HFF-Myc (cell line): Measurements from ENCODE around the gene CCL21.

Experiments
- DNase-seq: peaks from one replicate; pipeline ENCODE4 v3.0.0-alpha.2; 2011; ENCODE audit warnings: low read depth; ENCODE audit errors: extremely low read depth
- H3K4me3 ChIP-seq: replicated peaks from 2 replicates; pipeline ENCODE4 v1.5.1; 2011; ENCODE audit warnings: low read depth, mild to moderate bottlenecking, control low read depth, low read length
- CTCF ChIP-seq: IDR thresholded peaks from 2 replicates; pipeline ENCODE4 v1.5.1; 2012; ENCODE audit warnings: mild to moderate bottlenecking, low read depth, low read length, control low read depth; ENCODE audit errors: missing control alignments

Gene CCL21

GRCh38 chr9:34690983-34691935 lies 18.7 kb downstream of the CCL21 start, which contains the start of gene CCL19:
Gene CCL19, minus strand, starts transcription at chr9:34691276. Its CDS starts 137 bp downstream, at chr9:34691139.
- H3K4me3 ChIP-seq = no peak within 1 kb of the TSS
- no peak for TF ChIP-seq CTCF
- DNase-seq = no peak

GRCh38 chr9:34689512-34689911 lies 20.4 kb downstream of the CCL21 start:
- no peak overlapping the region for H3K4me3 ChIP-seq
- no peak for TF ChIP-seq CTCF
- no peak for DNase-seq

- H3K4me3 ChIP-seq = no peak overlapping the region
- TF ChIP-seq CTCF = no peak
- DNase-seq = no peak
These were observed 20.8 kb downstream of the CCL21 start for GRCh38 chr9:34689116-34689470.

- TF ChIP-seq CTCF = no peak
These were observed 21.4 kb downstream of the CCL21 start for GRCh38 chr9:34688329-34689115.

GRCh38 chr9:34687276-34688030 lies 22.5 kb downstream of the CCL21 start:
- TF ChIP-seq CTCF = no peak

More at GRCh38 chr9:34688329-34689115, 21.4 kb downstream of the CCL21 start:
- no peak overlapping the region for H3K4me3 ChIP-seq
- no peak for DNase-seq

GRCh38 chr9:34686732-34687131 lies 23.2 kb downstream of the CCL21 start:
- H3K4me3 ChIP-seq = no peak overlapping the region
- DNase-seq = no peak

More at GRCh38 chr9:34687276-34688030, 22.5 kb downstream of the CCL21 start:
- no peak overlapping the region for H3K4me3 ChIP-seq
- no peak for DNase-seq

More at GRCh38 chr9:34686732-34687131, 23.2 kb downstream of the CCL21 start:
- no peak for TF ChIP-seq CTCF
